H1 (cell line): ENCODE data around the gene SLC9A7. TPM values are rescaled to one million over a fixed set of nuclear protein-coding genes. Genes with fewer than 3 reads are reported as not detected.

ENCODE experiments used
- CTCF ChIA-PET: fragments of 300-600 bp; sonication (Branson Sonifier 250); formaldehyde crosslinking; loops from one replicate; lab custom pipeline; 2021; ENCODE audit not compliant: partially characterized antibody; lab: Charles Lee
- POLR2A ChIA-PET: fragments of 300-600 bp; sonication (Branson Sonifier 250); formaldehyde crosslinking; loops from one replicate; lab custom pipeline; 2021; ENCODE audit warnings: inconsistent platforms; ENCODE audit not compliant: partially characterized antibody; lab: Charles Lee
- DNase-seq, 2 experiments: peaks; one replicate each; pipeline versions ENCODE4 v3.0.0 to v3.0.0-alpha.2; 2010 to 2022; ENCODE audit warnings: low spot score in 2 of 2, low read depth in 1 of 2, mixed read lengths in 1 of 2
- FAIRE-seq: peaks from 2 replicates; lab custom pipeline; 2011; peaks lifted over from hg19 to GRCh38; lab: Jason Lieb, UNC
- H2AFZ ChIP-seq: 2 replicates; pipeline ENCODE4 v1.8.1; 2012; ENCODE audit warnings: low read length, inconsistent platforms
- H2AK5ac ChIP-seq: 2 replicates; pipeline ENCODE4 v1.6.1; 2013; ENCODE audit warnings: low read depth, low read length
- H2BK120ac ChIP-seq: replicated peaks from 2 replicates; pipeline ENCODE3; 2013; ENCODE audit warnings: low read depth, low read length, inconsistent platforms
- H2BK12ac ChIP-seq: 2 replicates; pipeline ENCODE4 v1.6.1; 2013; ENCODE audit warnings: low read depth, low read length
- H2BK15ac ChIP-seq: 2 replicates; pipeline ENCODE4 v1.6.1; 2013; ENCODE audit warnings: low read length
- H2BK20ac ChIP-seq: 2 replicates; pipeline ENCODE4 v1.6.1; 2013; ENCODE audit warnings: low read length
- H2BK5ac ChIP-seq: 2 replicates; pipeline ENCODE4 v1.6.1; 2013; ENCODE audit warnings: low read depth, low read length
- H3K14ac ChIP-seq: 2 replicates; pipeline ENCODE4 v1.6.1; 2013; ENCODE audit warnings: inconsistent platforms; ENCODE audit not compliant: insufficient read length
- H3K18ac ChIP-seq: 2 replicates; pipeline ENCODE4 v1.6.1; 2013; ENCODE audit warnings: low read length; ENCODE audit errors: extremely low read depth
- H3K23ac ChIP-seq: 2 replicates; pipeline ENCODE4 v1.6.1; 2013; ENCODE audit warnings: inconsistent platforms; ENCODE audit not compliant: insufficient read length
- H3K23me2 ChIP-seq: 2 replicates; pipeline ENCODE4 v1.6.1; 2013; ENCODE audit warnings: low read depth, low read length
- H3K27ac ChIP-seq: 2 replicates; pipeline ENCODE4 v1.6.1; 2011; ENCODE audit warnings: low read depth, low read length, inconsistent platforms
- H3K27me3 ChIP-seq, 4 experiments: replicated peaks in 1 of 4; 1 replicate in 1 of 4; 2 replicates in 3 of 4; pipeline versions ENCODE4 v1.6.1 to v1.8.1; 2011 to 2013; ENCODE audit warnings: low read length in 3 of 4, mild to moderate bottlenecking in 3 of 4, inconsistent platforms in 2 of 4, mixed read lengths in 2 of 4, moderate library complexity in 1 of 4; ENCODE audit not compliant: control insufficient read depth in 3 of 4, insufficient read depth in 3 of 4; ENCODE audit errors: extremely low read depth in 1 of 4
- H3K36me3 ChIP-seq, 4 experiments: 2 replicates each; pipeline versions ENCODE4 v1.6.1 to v1.8.1; 2011 to 2013; ENCODE audit warnings: mild to moderate bottlenecking in 4 of 4, low read length in 3 of 4, moderate library complexity in 2 of 4, control low read depth in 1 of 4, inconsistent platforms in 1 of 4; ENCODE audit not compliant: insufficient read depth in 4 of 4, control insufficient read depth in 2 of 4
- H3K4ac ChIP-seq: replicated peaks from 2 replicates; pipeline ENCODE3; 2013; ENCODE audit warnings: low read length, low read depth, mixed read lengths, inconsistent platforms; ENCODE audit not compliant: insufficient read length
- H3K4me1 ChIP-seq, 4 experiments: replicated peaks in 1 of 4; 1 replicate in 1 of 4; 2 replicates in 3 of 4; pipeline versions ENCODE4 v1.6.1 to v1.8.1; 2011 to 2013; ENCODE audit warnings: low read length in 3 of 4, inconsistent platforms in 2 of 4, mixed read lengths in 1 of 4; ENCODE audit not compliant: insufficient read depth in 4 of 4, control insufficient read depth in 3 of 4
- H3K4me2 ChIP-seq, 2 experiments: 2 replicates each; pipeline versions ENCODE4 v1.6.1 to v1.8.1; 2011 to 2013; ENCODE audit warnings: low read depth in 2 of 2, low read length in 2 of 2, control low read depth in 1 of 2, inconsistent platforms in 1 of 2, mild to moderate bottlenecking in 1 of 2; ENCODE audit not compliant: insufficient read depth in 1 of 2
- H3K4me3 ChIP-seq, 4 experiments: fragments of 200-600, 300-600 bp in 1 of 4; sonication (generic), shearing (Covaris generic), sonication (Bioruptor Twin) in 1 of 4; 2 replicates each; pipeline versions ENCODE4 v1.5.1 to v1.8.1; 2011 to 2016; ENCODE audit warnings: low read length in 4 of 4, low read depth in 3 of 4, control low read depth in 2 of 4, inconsistent platforms in 2 of 4, mild to moderate bottlenecking in 2 of 4, mixed read lengths in 1 of 4, moderate library complexity in 1 of 4; ENCODE audit not compliant: insufficient read depth in 2 of 4; ENCODE audit errors: extremely low read depth in 1 of 4
- H3K56ac ChIP-seq: replicated peaks from 2 replicates; pipeline ENCODE3; 2013; ENCODE audit warnings: low read depth, mild to moderate bottlenecking, mixed read lengths, low read length, inconsistent platforms; ENCODE audit not compliant: insufficient read length
- H3K79me1 ChIP-seq: 2 replicates; pipeline ENCODE4 v1.6.1; 2013; ENCODE audit warnings: low read depth, low read length, control low read depth
- H3K79me2 ChIP-seq, 2 experiments: 2 replicates each; pipeline versions ENCODE4 v1.6.1 to v1.8.1; 2012 to 2013; ENCODE audit warnings: low read length in 2 of 2, mild to moderate bottlenecking in 2 of 2, inconsistent platforms in 1 of 2; ENCODE audit not compliant: insufficient read depth in 2 of 2, control insufficient read depth in 1 of 2
- H3K9ac ChIP-seq, 4 experiments: replicated peaks in 1 of 4; 1 replicate in 1 of 4; 2 replicates in 3 of 4; pipeline versions ENCODE4 v1.6.1 to v1.8.1; 2011 to 2013; ENCODE audit warnings: low read depth in 3 of 4, low read length in 3 of 4, control low read depth in 2 of 4, mild to moderate bottlenecking in 2 of 4, moderate library complexity in 2 of 4, inconsistent platforms in 1 of 4; ENCODE audit errors: extremely low read depth in 1 of 4
- H3K9me3 ChIP-seq, 2 experiments: 2 replicates each; pipeline versions ENCODE4 v1.6.1 to v1.8.1; 2012 to 2013; ENCODE audit warnings: mild to moderate bottlenecking in 2 of 2, moderate library complexity in 2 of 2, control low read depth in 1 of 2, inconsistent platforms in 1 of 2, low read depth in 1 of 2, low read length in 1 of 2, mixed read lengths in 1 of 2; ENCODE audit not compliant: insufficient read depth in 2 of 2
- H4K20me1 ChIP-seq, 2 experiments: replicated peaks in 1 of 2; 2 replicates each; pipeline versions ENCODE3 to v1.8.1; 2011 to 2013; ENCODE audit warnings: inconsistent platforms in 2 of 2, low read length in 2 of 2, mild to moderate bottlenecking in 1 of 2; ENCODE audit not compliant: insufficient read depth in 2 of 2, control insufficient read depth in 1 of 2
- H4K5ac ChIP-seq: 2 replicates; pipeline ENCODE4 v1.6.1; 2013; ENCODE audit warnings: low read length, low read depth, mixed read lengths, inconsistent platforms; ENCODE audit not compliant: insufficient read length
- H4K8ac ChIP-seq: 2 replicates; pipeline ENCODE4 v1.8.0; 2013; ENCODE audit warnings: mild to moderate bottlenecking, moderate library complexity, low read length, inconsistent platforms; ENCODE audit not compliant: insufficient read depth; ENCODE audit errors: extremely low read depth
- H4K91ac ChIP-seq: replicated peaks from 2 replicates; pipeline ENCODE3; 2013; ENCODE audit warnings: low read length, mixed read lengths, inconsistent platforms; ENCODE audit not compliant: insufficient read length
- EP300 ChIP-seq, 2 experiments: IDR thresholded peaks; 1 replicate in 1 of 2; 2 replicates in 1 of 2; pipeline ENCODE4 v1.6.1; 2011 to 2012; ENCODE audit warnings: low read depth in 2 of 2, low read length in 2 of 2, mild to moderate bottlenecking in 2 of 2, borderline replicate concordance in 1 of 2, inconsistent platforms in 1 of 2, moderate library complexity in 1 of 2
- KDM1A ChIP-seq: fragments of 200-600, 300-600 bp; sonication (generic); IDR thresholded peaks from 2 replicates; pipeline ENCODE4 v1.7.1; 2016; ENCODE audit warnings: mild to moderate bottlenecking, low read length, borderline replicate concordance
- POLR2AphosphoS5 ChIP-seq: IDR thresholded peaks from 2 replicates; pipeline ENCODE4 v1.6.1; 2011; ENCODE audit warnings: low read depth, low read length
- TCF12 ChIP-seq: IDR thresholded peaks from 2 replicates; pipeline ENCODE4 v1.6.1; 2011; ENCODE audit warnings: low read depth, mild to moderate bottlenecking, low read length
- TEAD4 ChIP-seq: IDR thresholded peaks from 2 replicates; pipeline ENCODE4 v1.6.1; 2012; ENCODE audit warnings: low read depth, low read length, inconsistent platforms, mixed read lengths
- WGBS, 2 experiments: shearing (Covaris generic) in 1 of 2; methylation state at CpG; one replicate each; pipeline versions ENCODE4 v1.1.6 to v1.1.7; 2013 to 2015; ENCODE audit warnings: low lambda C conversion rate in 2 of 2, mixed read lengths in 2 of 2, inconsistent platforms in 1 of 2, low coverage in 1 of 2, missing lambda C conversion rate in 1 of 2; ENCODE audit not compliant: insufficient replicate concordance in 2 of 2, insufficient coverage in 1 of 2, insufficient read length in 1 of 2; ENCODE audit errors: extremely low coverage in 1 of 2, missing lambda C conversion rate in 1 of 2; 5-methylcytosine and 5-hydroxymethylcytosine counted together
- polyA plus RNA-seq, 7 experiments: library from polyadenylated mRNA; depleted of rRNA in 3 of 7; stranded (reverse) in 5 of 7; unstranded in 2 of 7; fragments of >200 nt in 5 of 7; fragments of 200-250 nt in 2 of 7; gene quantifications; 1 replicate in 5 of 7; 2 replicates in 1 of 7; 4 replicates in 1 of 7; pipeline versions ENCODE4 v1.2.1 to v1.2.3, GENCODE V29; 2011 to 2013; ENCODE audit warnings: missing spikeins in 2 of 7, mixed read lengths in 2 of 7
- total RNA-seq: library from RNA; stranded (reverse); fragmentation: NEBNext Ultra II Directional; extraction: Animal tissue kit (Norgen Biotek cat#: 25700); gene quantifications from 2 replicates; pipeline ENCODE4 v1.2.1, GENCODE V29; 2021

The SLC9A7 gene
- total and polyA plus RNA-seq, 2 of the 8 experiments (the other 6 are each of a cell fraction or from before 2014, with no cell fraction given): 6.7 to 17.2 TPM

GRCh38 chrX:46559062-46559461 is 199.9 kb downstream of the SLC9A7 start:
- CTCF ChIA-PET: no interaction called here
- Histone ChIP-seq H3K4me3 (no peak overlapping the region), H3K14ac (no peak overlapping the region), H2AK5ac (no peak overlapping the region)
- FAIRE-seq: no peak
- TF ChIP-seq KDM1A: no peak
- no peak for TF ChIP-seq POLR2AphosphoS5
- TF ChIP-seq EP300 (IDR thresholded peaks at IDR 0.05; ENCODE audit: borderline replicate concordance in 1 of 2, low read depth in 2 of 2, low read length in 2 of 2): no peak
- TF ChIP-seq TCF12: no peak
- TF ChIP-seq TEAD4: no peak
- TF ChIP-seq, all 59 proteins: peak for 0
- Histone ChIP-seq H3K9me3 (no peaks in the 10 kb centered on the region), H4K91ac (no peak overlapping the region), H3K4ac (no peak overlapping the region), H2BK20ac (no peak overlapping the region), H3K4me1 (no peaks in the 10 kb centered on the region), H3K56ac (no peak overlapping the region), H3K79me2 (no peaks in the 10 kb centered on the region), H2AFZ (no peak overlapping the region), H3K23me2 (no peaks in the 10 kb centered on the region), H3K36me3 (no peaks in the 10 kb centered on the region), H2BK5ac (no peak overlapping the region), H3K18ac (no peak overlapping the region), H3K27me3 (no peaks in the 10 kb centered on the region), H3K9ac (no peak overlapping the region), H4K20me1 (no peaks in the 10 kb centered on the region), H2BK12ac (no peak overlapping the region), H3K79me1 (no peaks in the 10 kb centered on the region), H3K4me2 (no peak overlapping the region), H3K23ac (no peak overlapping the region), H2BK120ac (no peak overlapping the region), H4K8ac (no peak overlapping the region), H2BK15ac (no peak overlapping the region), H3K27ac (no peak overlapping the region), H4K5ac (no peak overlapping the region)
- DNase-seq: no peak
- POLR2A ChIA-PET: no interaction called here
- 95% methylated on average over 3 of the region's 3 CpGs; no CpG with 5 or more reads in 1 of the 2 experiments for WGBS, 2 experiments
